Effector memory CD8-positive, alpha-beta T cell (primary cell): ENCODE results near the gene KPNA4.
A peak's percentile ranks its signal among the peaks of the same experiment; 100 is the strongest.
"Not testable (repeated sequence)": the region's sequence is repeated elsewhere in the genome, so short reads cannot be mapped to it uniquely, and the experiment has no call there.

Experiments used
- ATAC-seq: fragments of 150-1000 bp; cut with Tn5 transposase; replicated peaks from 2 replicates; pipeline ENCODE4 v1.10.0; 2021; ENCODE audit warnings: mild to moderate bottlenecking, moderate library complexity
- DNase-seq, 3 experiments: peaks; one replicate each; pipeline ENCODE4 v3.0.0; 2021
- H3K27ac Mint-ChIP-seq, 2 donors: one replicate each; pipeline ENCODE4 v1.8.0; 2022; ENCODE audit warnings: mild to moderate bottlenecking in 2 of 2, mixed read lengths in 2 of 2, moderate library complexity in 2 of 2
- H3K27me3 Mint-ChIP-seq, 2 donors: one replicate each; pipeline ENCODE4 v1.8.0; 2022; ENCODE audit warnings: mixed read lengths in 2 of 2
- H3K36me3 Mint-ChIP-seq: one replicate; pipeline ENCODE4 v1.8.0; 2022; ENCODE audit warnings: mild to moderate bottlenecking, moderate library complexity, mixed read lengths; ENCODE audit not compliant: insufficient read depth
- H3K4me1 Mint-ChIP-seq, 2 donors: one replicate each; pipeline ENCODE4 v1.8.0; 2022; ENCODE audit warnings: low read depth in 2 of 2, mixed read lengths in 2 of 2
- H3K4me3 Mint-ChIP-seq, 2 donors: one replicate each; pipeline ENCODE4 v1.8.0; 2022; ENCODE audit warnings: mild to moderate bottlenecking in 2 of 2, mixed read lengths in 2 of 2, moderate library complexity in 2 of 2
- H3K9me3 Mint-ChIP-seq, 2 donors: one replicate each; pipeline ENCODE4 v1.8.0; 2022; ENCODE audit warnings: mixed read lengths in 2 of 2

Gene KPNA4

GRCh38 chr3:160586679-160587078 lies 21.3 kb upstream of the KPNA4 start:
- no peaks in the 10 kb centered on the region for H3K36me3 Mint-ChIP-seq
- peaks cover 3% of the 10 kb centered on the region in 2 donors for H3K9me3 Mint-ChIP-seq
- ATAC-seq, result no peak
- H3K27ac Mint-ChIP-seq, result no peak overlapping the region
- no peak for DNase-seq
- no peaks in the 10 kb centered on the region for H3K4me1 Mint-ChIP-seq
- no peak overlapping the region for H3K4me3 Mint-ChIP-seq
- peaks cover 72 to 87% of the 10 kb centered on the region in 2 donors for H3K27me3 Mint-ChIP-seq

DNA sequence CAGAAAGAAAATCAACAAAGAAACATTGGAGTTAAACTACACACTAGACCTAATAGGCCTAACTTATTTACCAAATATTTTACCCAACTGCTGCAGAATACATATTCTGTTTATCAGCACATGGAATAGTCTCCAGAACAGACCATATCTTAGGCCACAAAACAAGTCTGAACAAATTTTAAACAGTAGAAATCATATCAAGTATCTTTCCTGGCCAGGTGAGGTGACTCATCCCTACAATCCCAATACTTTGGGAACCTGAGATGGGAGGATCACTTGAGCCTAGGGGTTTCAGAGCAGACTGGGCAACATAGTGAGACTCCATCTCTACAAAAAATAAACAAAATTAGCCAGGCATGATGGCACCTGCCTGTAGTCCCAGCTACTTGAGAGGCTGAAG lies 18.1 kb upstream of the KPNA4 start:
- ATAC-seq (no peak), DNase-seq (no peak)
- Mint-ChIP-seq H3K4me1 (no peaks in the 10 kb centered on the region), H3K27ac (no peak overlapping the region), H3K36me3 (no peaks in the 10 kb centered on the region), H3K27me3 (peaks cover 73 to 74% of the 10 kb centered on the region in 2 donors), H3K4me3 (no peak overlapping the region), H3K9me3 (peaks cover 5 to 8% of the 10 kb centered on the region in 2 donors)

DNA sequence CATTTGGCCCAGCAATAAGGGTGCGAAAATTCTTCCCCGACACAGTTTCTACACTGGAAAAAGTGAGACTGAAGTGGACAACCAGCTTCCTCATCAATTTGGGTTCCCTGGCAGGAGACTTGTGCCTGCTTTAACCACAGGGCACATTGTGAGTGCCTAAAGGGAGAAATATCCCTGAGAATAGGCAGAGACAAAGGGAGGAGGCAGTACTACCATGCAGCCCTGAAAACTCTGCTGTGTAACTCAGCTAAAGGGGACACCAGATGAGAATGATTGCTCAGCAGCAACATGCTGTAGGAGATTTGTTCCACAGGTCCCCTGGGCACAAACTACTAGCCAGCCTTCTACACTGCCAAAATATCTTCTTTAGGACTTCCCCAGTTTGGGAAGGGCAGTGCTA lies 15.6 kb upstream of the KPNA4 start:
- DNase-seq (no peak), ATAC-seq (no peak)
- Mint-ChIP-seq H3K4me3 (no peak overlapping the region), H3K4me1 (no peaks in the 10 kb centered on the region), H3K36me3 (no peaks in the 10 kb centered on the region), H3K27me3 (peaks cover 65 to 74% of the 10 kb centered on the region in 2 donors), H3K9me3 (peaks cover 5 to 8% of the 10 kb centered on the region in 2 donors), H3K27ac (no peak overlapping the region)

DNA sequence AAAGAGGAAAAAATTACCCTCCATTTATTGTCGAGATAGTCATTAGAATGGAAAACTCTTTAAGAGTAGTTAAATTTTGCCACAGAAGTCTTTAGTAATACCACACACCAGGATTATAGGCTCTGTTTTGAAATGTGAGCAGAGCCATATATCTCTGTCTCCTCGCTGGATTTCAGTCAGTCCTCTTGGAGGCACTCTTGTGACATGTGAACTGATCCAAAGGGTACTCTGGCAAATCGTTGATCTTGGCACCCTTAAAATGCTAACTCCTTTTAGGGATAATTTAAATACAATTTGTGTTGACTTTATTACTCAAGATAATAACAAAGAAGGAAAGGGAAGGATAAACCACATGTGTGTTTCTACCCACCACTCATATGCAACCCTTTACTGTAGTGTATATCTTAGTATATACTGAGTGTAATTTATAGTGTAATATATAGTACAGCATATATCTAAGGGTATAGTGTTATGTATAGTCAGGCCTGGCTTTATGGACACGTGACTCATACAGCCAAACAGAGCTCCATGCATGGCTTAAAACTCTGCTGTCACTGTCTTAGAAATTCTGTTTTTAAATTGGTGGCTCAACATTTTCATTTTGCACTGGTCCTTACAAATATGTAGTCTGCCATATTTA lies 12.3 kb upstream of the KPNA4 start:
- Mint-ChIP-seq H3K36me3 (no peaks in the 10 kb centered on the region), H3K9me3 (peaks cover 5 to 8% of the 10 kb centered on the region in 2 donors), H3K27me3 (peaks cover 48 to 68% of the 10 kb centered on the region in 2 donors), H3K4me3 (no peak overlapping the region), H3K4me1 (no peaks in the 10 kb centered on the region), H3K27ac (no peak overlapping the region)
- no peak for DNase-seq
- ATAC-seq, result no peak

- H3K36me3 Mint-ChIP-seq, result no peaks in the 10 kb centered on the region
- H3K9me3 Mint-ChIP-seq, result peaks cover 5 to 8% of the 10 kb centered on the region in 2 donors
- H3K27ac Mint-ChIP-seq, result no peak overlapping the region
- peaks cover 43 to 62% of the 10 kb centered on the region in 2 donors for H3K27me3 Mint-ChIP-seq
- no peaks in the 10 kb centered on the region for H3K4me1 Mint-ChIP-seq
- DNase-seq (no peak), ATAC-seq (no peak)
- H3K4me3 Mint-ChIP-seq, result no peak overlapping the region
These were observed 11.7 kb upstream of the KPNA4 start for GRCh38 chr3:160577093-160577492.

DNA sequence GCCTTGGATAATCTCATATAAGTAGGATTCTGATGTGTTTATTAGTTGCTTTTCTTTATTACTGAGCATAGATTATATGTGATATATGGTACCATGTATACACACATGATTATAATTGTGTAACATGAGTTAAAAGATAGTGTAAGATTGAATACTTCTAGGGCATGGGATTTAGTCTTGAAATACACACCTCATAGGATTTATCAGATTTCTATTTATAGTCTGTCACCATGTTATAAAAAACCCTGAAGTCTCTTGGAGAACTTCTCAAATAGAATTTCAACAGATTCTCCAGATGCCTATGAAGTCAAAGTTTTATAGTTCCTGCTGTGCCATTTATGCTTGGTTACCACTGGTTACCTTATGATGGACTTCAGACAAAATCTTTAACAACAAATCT lies 11.2 kb upstream of the KPNA4 start:
- H3K27me3 Mint-ChIP-seq, result peaks cover 39 to 57% of the 10 kb centered on the region in 2 donors
- no peaks in the 10 kb centered on the region for H3K4me1 Mint-ChIP-seq
- H3K36me3 Mint-ChIP-seq, result no peaks in the 10 kb centered on the region
- no peak overlapping the region for H3K27ac Mint-ChIP-seq
- H3K4me3 Mint-ChIP-seq, result no peak overlapping the region
- H3K9me3 Mint-ChIP-seq, result peaks cover under 1 to 4% of the 10 kb centered on the region in 2 donors
- ATAC-seq (no peak), DNase-seq (no peak)

GRCh38 chr3:160575589-160575988 lies 10.2 kb upstream of the KPNA4 start:
- Mint-ChIP-seq H3K27me3 (peaks cover 32 to 47% of the 10 kb centered on the region in 2 donors), H3K36me3 (no peaks in the 10 kb centered on the region), H3K4me3 (no peak overlapping the region), H3K9me3 (no peaks in the 10 kb centered on the region), H3K4me1 (no peaks in the 10 kb centered on the region), H3K27ac (no peak overlapping the region)
- DNase-seq, result no peak
- no peak for ATAC-seq

DNA sequence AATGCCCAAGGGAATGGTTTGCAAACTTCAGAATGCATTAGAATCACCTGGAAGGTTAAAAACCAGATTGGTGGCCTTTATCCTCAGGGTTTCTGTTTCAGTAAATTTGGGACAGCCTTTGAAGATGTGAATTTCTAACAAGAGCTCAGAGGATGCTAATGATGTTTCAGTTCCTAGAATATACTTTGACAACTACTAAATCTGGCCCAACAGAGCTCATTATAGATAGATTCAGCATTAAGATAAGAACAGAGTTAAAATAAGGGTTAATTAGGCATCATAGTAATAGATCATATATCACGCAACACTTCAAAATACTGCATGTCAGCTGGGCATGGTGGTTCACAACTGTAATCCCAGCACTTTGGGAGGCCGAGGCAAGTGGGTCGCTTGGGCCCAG lies 9.3 kb upstream of the KPNA4 start:
- H3K4me3 Mint-ChIP-seq, result no peak overlapping the region
- no peak for ATAC-seq
- H3K36me3 Mint-ChIP-seq, result no peaks in the 10 kb centered on the region
- no peaks in the 10 kb centered on the region for H3K9me3 Mint-ChIP-seq
- no peaks in the 10 kb centered on the region for H3K4me1 Mint-ChIP-seq
- no peak overlapping the region for H3K27ac Mint-ChIP-seq
- no peak for DNase-seq
- peaks cover 28 to 42% of the 10 kb centered on the region in 2 donors for H3K27me3 Mint-ChIP-seq

- ATAC-seq, H3K27ac Mint-ChIP-seq, H3K36me3 Mint-ChIP-seq, DNase-seq, H3K4me3 Mint-ChIP-seq, H3K9me3 Mint-ChIP-seq, H3K4me1 Mint-ChIP-seq: not testable (repeated sequence)
- peaks cover 28 to 42% of the 10 kb centered on the region in 2 donors for H3K27me3 Mint-ChIP-seq
These were observed 8.7 kb upstream of the KPNA4 start for GRCh38 chr3:160573955-160574525.

DNA sequence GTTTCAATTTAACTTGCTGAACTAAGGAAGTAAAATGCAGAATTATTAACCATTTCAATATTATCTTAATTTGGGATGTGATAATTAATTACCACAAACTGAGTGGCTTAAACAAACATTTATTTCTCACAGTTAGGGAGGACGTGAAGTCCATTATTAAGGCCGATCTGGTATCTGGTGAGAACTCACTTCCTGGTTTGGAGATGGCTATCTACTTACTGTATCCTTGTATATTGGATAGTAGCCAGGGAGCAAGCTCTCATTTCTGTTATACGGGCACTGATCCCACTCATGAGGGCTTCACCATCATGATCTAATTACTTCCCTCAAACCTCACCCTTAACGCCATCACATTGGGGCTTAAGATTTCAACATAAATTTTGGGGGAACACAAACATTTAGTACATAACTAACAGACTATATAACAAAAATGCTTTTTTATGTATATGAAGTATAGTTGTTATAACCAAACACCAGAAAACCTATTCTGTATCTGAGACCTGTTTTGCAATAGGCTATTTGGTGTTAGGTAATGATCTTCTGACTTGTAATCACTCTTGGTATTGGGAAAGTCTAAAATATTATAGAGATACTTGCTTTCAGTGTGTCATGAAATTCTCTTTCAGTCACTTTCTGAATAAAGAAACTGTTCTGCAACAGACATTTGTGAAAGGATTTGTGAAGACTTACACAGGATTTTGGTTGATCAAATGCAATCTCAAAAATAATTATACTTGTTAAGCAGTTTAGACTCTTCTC lies 4.7 kb upstream of the KPNA4 start:
- peaks cover 10% of the 10 kb centered on the region for H3K36me3 Mint-ChIP-seq
- no peak overlapping the region for H3K27ac Mint-ChIP-seq
- H3K27me3 Mint-ChIP-seq, result peaks cover 6 to 7% of the 10 kb centered on the region in 2 donors
- no peak for DNase-seq
- no peak overlapping the region for H3K4me3 Mint-ChIP-seq
- H3K9me3 Mint-ChIP-seq, result peaks cover 0 to 2% of the 10 kb centered on the region in 2 donors
- H3K4me1 Mint-ChIP-seq, result peaks cover 15% of the 10 kb centered on the region in 2 donors
- ATAC-seq, result no peak

DNA sequence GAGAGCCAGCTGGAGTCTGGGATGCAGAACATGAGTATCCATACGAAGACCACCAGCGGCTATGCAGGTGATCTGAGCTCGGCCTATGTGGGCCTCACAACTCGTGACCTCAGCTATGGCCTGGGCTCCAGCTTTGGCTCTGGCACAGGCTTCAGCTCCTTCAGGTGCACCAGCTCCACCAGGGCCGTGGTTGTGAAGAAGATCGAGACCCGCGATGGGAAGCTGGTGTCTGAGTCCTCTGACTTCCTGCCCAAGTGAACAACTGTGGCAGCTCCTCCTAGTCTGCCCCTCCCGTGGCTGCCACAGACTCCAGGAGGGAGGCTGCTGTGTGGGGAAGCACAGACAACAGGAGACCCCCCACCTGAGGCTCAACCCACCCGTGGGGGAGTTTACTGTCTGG lies 3.6 kb upstream of the KPNA4 start:
- Mint-ChIP-seq H3K27ac (no peak overlapping the region), H3K36me3 (peaks cover 17% of the 10 kb centered on the region), H3K4me3 (no peak overlapping the region), H3K4me1 (peaks cover 20 to 21% of the 10 kb centered on the region in 2 donors), H3K27me3 (no peaks in the 10 kb centered on the region), H3K9me3 (peaks cover 0 to 2% of the 10 kb centered on the region in 2 donors)
- DNase-seq, result no peak
- ATAC-seq, result no peak

DNA sequence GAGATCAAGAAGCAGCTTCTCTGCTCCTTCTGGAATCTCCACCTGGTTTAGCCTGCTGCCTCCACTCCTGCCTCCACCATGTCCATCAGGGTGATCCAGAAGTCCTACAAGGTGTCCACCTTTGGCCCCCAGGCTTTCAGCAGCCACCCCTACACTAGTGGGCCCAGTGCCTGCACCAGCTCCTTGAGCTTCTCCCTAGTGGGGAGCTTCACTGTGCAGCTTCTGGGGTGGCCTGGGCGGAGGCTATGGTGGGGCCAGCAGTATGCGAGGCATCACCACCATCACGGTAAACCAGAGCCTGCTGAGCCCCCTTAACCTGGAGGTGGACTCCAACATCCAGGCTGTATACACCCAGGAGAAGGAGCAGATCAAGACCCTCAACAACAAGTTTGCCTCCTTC lies 2.4 kb upstream of the KPNA4 start:
- Mint-ChIP-seq H3K9me3 (peaks cover 0 to 2% of the 10 kb centered on the region in 2 donors), H3K36me3 (peaks cover 21% of the 10 kb centered on the region), H3K27ac (no peak overlapping the region), H3K27me3 (no peaks in the 10 kb centered on the region), H3K4me3 (no peak overlapping the region), H3K4me1 (peaks cover 29 to 31% of the 10 kb centered on the region in 2 donors)
- ATAC-seq (no peak), DNase-seq (no peak)

- H3K36me3 Mint-ChIP-seq, result peaks cover 21% of the 10 kb centered on the region
- DNase-seq (no peak), ATAC-seq (no peak)
- no peaks in the 10 kb centered on the region for H3K27me3 Mint-ChIP-seq
- peak overlapping the region in 1 of 2 donors; percentile 98 for H3K27ac Mint-ChIP-seq
- H3K4me1 Mint-ChIP-seq, result peaks cover 35 to 43% of the 10 kb centered on the region in 2 donors
- H3K9me3 Mint-ChIP-seq, result peaks cover 0 to 2% of the 10 kb centered on the region in 2 donors
- peak overlapping the region; percentile 90 to 98 for H3K4me3 Mint-ChIP-seq
These were observed 1.1 kb upstream of the KPNA4 start for GRCh38 chr3:160566499-160566898.
